Measurements from ENCODE around the gene MYO10. TPM values are rescaled to one million over a fixed set of nuclear protein-coding genes. Genes with fewer than 3 reads are reported as not detected.

Gene MYO10
- total RNA-seq, 3 donors from 2014 or later (not counting 1 experiment from before 2014, with no cell fraction given): 0.83 to 1.2 TPM; not detected in 1

GRCh38 chr5:16852251-16853005 lies 83.7 kb downstream of the MYO10 start:
- no peak for TF ChIP-seq CTCF (IDR thresholded peaks at IDR 0.05)
- H3K9me3 ChIP-seq (ENCODE audit: control insufficient read depth, insufficient read depth, low read length): no peaks in the 10 kb centered on the region
- no peak overlapping the region for H3K4me3 Mint-ChIP-seq
- H3K4me1 Mint-ChIP-seq: no peaks in the 10 kb centered on the region
- no peaks in the 10 kb centered on the region for H3K36me3 ChIP-seq (ENCODE audit: control insufficient read depth, insufficient read depth, low read length)
- no peak for ATAC-seq
- no peak overlapping the region for H3K27ac Mint-ChIP-seq
- DNase-seq: no peak
- intact Hi-C loops (cut with micrococcal nuclease): no loop called here
- no peaks in the 10 kb centered on the region for H3K4me1 ChIP-seq (ENCODE audit: control insufficient read depth, insufficient read depth, low read length)
- WGBS (ENCODE audit: insufficient coverage): 90% methylated on average over 7 of the region's 7 CpGs
- peaks cover 0 to 4% of the 10 kb centered on the region in 2 donors for H3K9me3 Mint-ChIP-seq
- H3K27ac ChIP-seq (ENCODE audit: low read length): no peak overlapping the region
- no peaks in the 10 kb centered on the region for H3K36me3 Mint-ChIP-seq
- no peaks in the 10 kb centered on the region for H3K27me3 Mint-ChIP-seq (ENCODE audit: low read depth in 2 of 2)
- no peaks in the 10 kb centered on the region for H3K27me3 ChIP-seq (ENCODE audit: control insufficient read depth, insufficient read depth, low read length)
- H3K4me3 ChIP-seq (ENCODE audit: low read length): no peak overlapping the region

- Histone ChIP-seq H3K4me3 (ENCODE audit: low read length) (no peak overlapping the region), H3K4me1 (ENCODE audit: control insufficient read depth, insufficient read depth, low read length) (no peaks in the 10 kb centered on the region), H3K27ac (ENCODE audit: low read length) (no peak overlapping the region), H3K36me3 (ENCODE audit: control insufficient read depth, insufficient read depth, low read length) (no peaks in the 10 kb centered on the region), H3K9me3 (ENCODE audit: control insufficient read depth, insufficient read depth, low read length) (no peaks in the 10 kb centered on the region), H3K27me3 (ENCODE audit: control insufficient read depth, insufficient read depth, low read length) (no peaks in the 10 kb centered on the region)
- Mint-ChIP-seq H3K27ac (no peak overlapping the region), H3K27me3 (ENCODE audit: low read depth in 2 of 2) (no peaks in the 10 kb centered on the region), H3K4me3 (no peak overlapping the region), H3K36me3 (no peaks in the 10 kb centered on the region), H3K9me3 (peaks cover 0 to 4% of the 10 kb centered on the region in 2 donors), H3K4me1 (no peaks in the 10 kb centered on the region)
- TF ChIP-seq CTCF (IDR thresholded peaks at IDR 0.05): no peak
- intact Hi-C loops (cut with micrococcal nuclease): no loop called here
- WGBS (ENCODE audit: insufficient coverage): 95% methylated on average over 4 of the region's 4 CpGs
- ATAC-seq: no peak
- DNase-seq: no peak
Measured at GRCh38 chr5:16849775-16850174, 86.3 kb downstream of the MYO10 start.

- Mint-ChIP-seq H3K4me1 (no peaks in the 10 kb centered on the region), H3K9me3 (peaks cover 0 to 4% of the 10 kb centered on the region in 2 donors), H3K27ac (no peak overlapping the region), H3K4me3 (no peak overlapping the region), H3K27me3 (ENCODE audit: low read depth in 2 of 2) (no peaks in the 10 kb centered on the region), H3K36me3 (no peaks in the 10 kb centered on the region)
- DNase-seq (no peak), ATAC-seq (no peak)
- Histone ChIP-seq H3K36me3 (ENCODE audit: control insufficient read depth, insufficient read depth, low read length) (no peaks in the 10 kb centered on the region), H3K4me1 (ENCODE audit: control insufficient read depth, insufficient read depth, low read length) (no peaks in the 10 kb centered on the region), H3K27ac (ENCODE audit: low read length) (no peak overlapping the region), H3K4me3 (ENCODE audit: low read length) (no peak overlapping the region), H3K27me3 (ENCODE audit: control insufficient read depth, insufficient read depth, low read length) (no peaks in the 10 kb centered on the region), H3K9me3 (ENCODE audit: control insufficient read depth, insufficient read depth, low read length) (no peaks in the 10 kb centered on the region)
- 80% methylated on average over 1 of the region's 3 CpGs for WGBS (ENCODE audit: insufficient coverage)
- intact Hi-C loops (cut with micrococcal nuclease): no loop called here
- TF ChIP-seq CTCF (IDR thresholded peaks at IDR 0.05): no peak
Measured at GRCh38 chr5:16849181-16849580, 86.9 kb downstream of the MYO10 start.

GRCh38 chr5:16844952-16845351 lies 91.1 kb downstream of the MYO10 start:
- no peaks in the 10 kb centered on the region for H3K4me1 Mint-ChIP-seq
- no peak overlapping the region for H3K27ac ChIP-seq (ENCODE audit: low read length)
- H3K4me3 ChIP-seq (ENCODE audit: low read length): no peak overlapping the region
- no peaks in the 10 kb centered on the region for H3K27me3 Mint-ChIP-seq (ENCODE audit: low read depth in 2 of 2)
- peaks cover 0 to 3% of the 10 kb centered on the region in 2 donors for H3K9me3 Mint-ChIP-seq
- ATAC-seq: no peak
- TF ChIP-seq CTCF (IDR thresholded peaks at IDR 0.05): no peak
- no peaks in the 10 kb centered on the region for H3K36me3 Mint-ChIP-seq
- H3K9me3 ChIP-seq (ENCODE audit: control insufficient read depth, insufficient read depth, low read length): no peaks in the 10 kb centered on the region
- H3K4me3 Mint-ChIP-seq: no peak overlapping the region
- no peaks in the 10 kb centered on the region for H3K36me3 ChIP-seq (ENCODE audit: control insufficient read depth, insufficient read depth, low read length)
- H3K4me1 ChIP-seq (ENCODE audit: control insufficient read depth, insufficient read depth, low read length): no peaks in the 10 kb centered on the region
- DNase-seq: no peak
- H3K27ac Mint-ChIP-seq: no peak overlapping the region
- intact Hi-C loops (cut with micrococcal nuclease): no loop called here
- WGBS (ENCODE audit: insufficient coverage): 92% methylated on average over 3 of the region's 3 CpGs
- H3K27me3 ChIP-seq (ENCODE audit: control insufficient read depth, insufficient read depth, low read length): no peaks in the 10 kb centered on the region

All from natural killer cell (primary cell).